Measurements from ENCODE around the gene HIC1. TPM values are rescaled to one million over a fixed set of nuclear protein-coding genes. Genes with fewer than 3 reads are reported as not detected.

HIC1 gene
- polyA plus RNA-seq, 2 donors = 1.4 to 1.6 TPM

- Histone ChIP-seq H3K4me1 (ENCODE audit: control insufficient read depth in 2 of 2, insufficient read depth in 2 of 2, low read length in 1 of 2) (peaks cover 5 to 24% of the 10 kb centered on the region in 2 donors), H3K27ac (ENCODE audit: low read depth in 2 of 2, low read length in 1 of 2) (peak overlapping the region; percentile 57 to 67), H3K9me3 (ENCODE audit: control insufficient read depth in 2 of 2, insufficient read depth in 1 of 2, low read depth in 1 of 2, low read length in 1 of 2) (no peaks in the 10 kb centered on the region), H3K4me3 (ENCODE audit: low read depth in 1 of 2, low read length in 2 of 2) (peak overlapping the region; percentile 28 to 53), H3K27me3 (ENCODE audit: control insufficient read depth in 1 of 2, insufficient read depth in 2 of 2, low read length in 2 of 2) (no peaks in the 10 kb centered on the region), H3K36me3 (ENCODE audit: control insufficient read depth in 2 of 2, insufficient read depth in 2 of 2, low read length in 1 of 2) (peaks cover 8 to 16% of the 10 kb centered on the region in 2 donors)
- WGBS, 2 donors = 21 to 30% methylated on average over 74 to 78 of the region's 78 CpGs
Measured at GRCh38 chr17:2058586-2059546, 4.0 kb downstream of the HIC1 start.

DNA sequence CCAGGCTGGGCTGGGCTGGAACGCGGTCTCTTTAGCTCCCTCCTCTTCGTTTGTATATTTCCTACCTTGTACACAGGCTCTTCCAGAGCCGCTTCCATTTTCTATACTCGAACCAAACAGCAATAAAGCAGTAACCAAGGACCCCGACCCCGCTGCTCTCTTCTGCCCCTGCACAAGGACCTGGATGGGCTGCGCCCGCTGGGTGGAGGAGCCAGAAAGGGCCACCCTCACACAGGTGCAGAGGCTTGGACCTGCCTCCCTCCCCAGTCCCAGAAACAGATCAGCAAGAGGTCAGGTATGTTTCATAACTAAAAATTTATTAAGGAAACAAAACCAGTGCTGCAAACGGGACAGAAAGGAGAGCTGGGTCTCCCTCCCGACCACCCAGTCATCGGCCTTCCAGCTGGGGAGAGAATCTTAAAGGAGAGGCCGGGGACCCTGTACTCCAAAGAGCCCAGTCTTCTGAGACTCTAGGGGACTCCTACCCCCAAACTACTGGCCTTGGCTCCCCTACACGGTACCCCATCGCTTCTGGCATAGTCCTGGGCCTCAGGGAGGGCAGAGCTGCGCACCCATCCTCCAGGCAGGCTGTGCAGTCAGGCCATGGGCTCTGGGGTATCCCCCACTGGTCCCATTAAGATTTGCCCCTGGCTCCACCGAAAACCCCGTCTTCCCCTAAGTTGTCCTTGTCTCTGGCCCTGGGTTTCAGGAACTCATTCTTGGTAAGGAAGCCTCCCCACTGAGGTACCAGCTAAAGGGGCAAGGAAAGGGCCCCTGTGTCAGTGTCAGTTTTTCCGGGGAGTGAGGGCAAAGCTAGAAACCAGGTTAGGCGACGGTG lies 4.9 kb downstream of the HIC1 start:
- H3K27ac ChIP-seq (ENCODE audit: low read depth in 2 of 2, low read length in 1 of 2) = peak overlapping the region; percentile 57 to 67
- no peaks in the 10 kb centered on the region for H3K27me3 ChIP-seq (ENCODE audit: control insufficient read depth in 1 of 2, insufficient read depth in 2 of 2, low read length in 2 of 2)
- H3K4me3 ChIP-seq (ENCODE audit: low read depth in 1 of 2, low read length in 2 of 2) = no peak overlapping the region
- no peaks in the 10 kb centered on the region for H3K9me3 ChIP-seq (ENCODE audit: control insufficient read depth in 2 of 2, insufficient read depth in 1 of 2, low read depth in 1 of 2, low read length in 1 of 2)
- peaks cover 9 to 20% of the 10 kb centered on the region in 2 donors for H3K4me1 ChIP-seq (ENCODE audit: control insufficient read depth in 2 of 2, insufficient read depth in 2 of 2, low read length in 1 of 2)
- peaks cover 9 to 20% of the 10 kb centered on the region in 2 donors for H3K36me3 ChIP-seq (ENCODE audit: control insufficient read depth in 2 of 2, insufficient read depth in 2 of 2, low read length in 1 of 2)
- WGBS, 2 donors = 72 to 75% methylated on average over 21 of the region's 21 CpGs

DNA sequence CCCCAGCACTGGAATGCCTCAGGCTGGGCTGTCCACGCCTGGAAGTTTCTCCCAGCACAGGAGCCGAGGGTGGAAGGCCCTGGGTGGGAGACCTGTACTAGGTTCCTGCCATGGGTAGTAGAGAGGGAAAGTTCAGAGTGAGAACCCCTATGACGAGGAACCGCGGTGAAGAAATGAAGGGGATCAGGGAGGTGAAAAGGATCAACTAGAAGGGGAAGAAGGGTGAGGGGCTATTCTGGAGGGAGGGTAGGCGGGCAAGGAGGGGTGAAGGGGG lies 5.4 kb downstream of the HIC1 start:
- no peaks in the 10 kb centered on the region for H3K27me3 ChIP-seq (ENCODE audit: control insufficient read depth in 1 of 2, insufficient read depth in 2 of 2, low read length in 2 of 2)

DNA sequence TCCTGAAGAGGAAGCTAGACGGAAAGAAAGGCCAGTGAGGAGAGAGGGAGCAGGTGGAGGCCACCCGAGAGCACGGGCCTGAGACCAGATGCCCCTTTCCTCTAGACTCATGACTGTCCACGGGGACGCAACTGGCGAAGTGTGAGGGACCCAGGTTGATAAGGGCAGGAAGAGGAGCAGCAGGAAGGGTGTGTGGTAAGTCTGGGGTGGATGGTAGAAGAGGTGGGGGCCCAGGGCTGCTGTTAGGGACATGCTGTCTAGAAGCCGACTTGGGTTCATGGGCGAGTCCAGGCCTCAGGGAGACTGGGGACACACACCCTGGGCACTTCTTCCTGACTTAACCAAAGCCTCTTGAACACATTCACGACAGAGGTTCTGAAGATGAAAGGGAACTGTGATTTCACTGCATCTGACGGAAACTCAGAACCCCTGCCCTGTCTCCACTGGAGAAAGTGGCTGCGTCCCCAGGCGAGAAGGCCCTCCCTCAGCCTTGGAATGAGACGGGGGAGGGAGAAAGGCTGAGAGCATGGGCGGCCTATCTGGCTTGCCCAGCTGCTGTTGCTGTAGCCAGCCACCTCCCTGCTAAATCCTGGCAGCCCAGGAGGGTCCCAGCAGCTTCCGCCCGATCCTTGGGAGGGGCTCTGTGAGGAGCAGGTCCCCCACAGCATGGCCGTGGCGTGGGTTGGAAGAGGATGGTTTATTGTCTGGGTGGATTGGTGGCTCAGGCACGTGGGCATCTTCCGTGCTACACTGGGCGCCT lies 6.0 kb downstream of the HIC1 start:
- H3K9me3 ChIP-seq (ENCODE audit: control insufficient read depth in 2 of 2, insufficient read depth in 1 of 2, low read depth in 1 of 2, low read length in 1 of 2) = no peaks in the 10 kb centered on the region
- peaks cover 12 to 27% of the 10 kb centered on the region in 2 donors for H3K4me1 ChIP-seq (ENCODE audit: control insufficient read depth in 2 of 2, insufficient read depth in 2 of 2, low read length in 1 of 2)
- no peaks in the 10 kb centered on the region for H3K27me3 ChIP-seq (ENCODE audit: control insufficient read depth in 1 of 2, insufficient read depth in 2 of 2, low read length in 2 of 2)
- no peak overlapping the region for H3K4me3 ChIP-seq (ENCODE audit: low read depth in 1 of 2, low read length in 2 of 2)
- H3K36me3 ChIP-seq (ENCODE audit: control insufficient read depth in 2 of 2, insufficient read depth in 2 of 2, low read length in 1 of 2) = peaks cover 9 to 25% of the 10 kb centered on the region in 2 donors
- 69 to 72% methylated on average over 21 of the region's 21 CpGs for WGBS, 2 donors
- peak overlapping the region; percentile 57 to 62 for H3K27ac ChIP-seq (ENCODE audit: low read depth in 2 of 2, low read length in 1 of 2)

More for the DNA sequence above, 5.4 kb downstream of the HIC1 start:
- 73 to 88% methylated on average over 6 of the region's 6 CpGs for WGBS, 2 donors
- H3K9me3 ChIP-seq (ENCODE audit: control insufficient read depth in 2 of 2, insufficient read depth in 1 of 2, low read depth in 1 of 2, low read length in 1 of 2) = no peaks in the 10 kb centered on the region
- H3K4me3 ChIP-seq (ENCODE audit: low read depth in 1 of 2, low read length in 2 of 2) = no peak overlapping the region
- peaks cover 9 to 25% of the 10 kb centered on the region in 2 donors for H3K36me3 ChIP-seq (ENCODE audit: control insufficient read depth in 2 of 2, insufficient read depth in 2 of 2, low read length in 1 of 2)
- H3K27ac ChIP-seq (ENCODE audit: low read depth in 2 of 2, low read length in 1 of 2) = peak overlapping the region; percentile 57 to 62
- H3K4me1 ChIP-seq (ENCODE audit: control insufficient read depth in 2 of 2, insufficient read depth in 2 of 2, low read length in 1 of 2) = peaks cover 12 to 25% of the 10 kb centered on the region in 2 donors

DNA sequence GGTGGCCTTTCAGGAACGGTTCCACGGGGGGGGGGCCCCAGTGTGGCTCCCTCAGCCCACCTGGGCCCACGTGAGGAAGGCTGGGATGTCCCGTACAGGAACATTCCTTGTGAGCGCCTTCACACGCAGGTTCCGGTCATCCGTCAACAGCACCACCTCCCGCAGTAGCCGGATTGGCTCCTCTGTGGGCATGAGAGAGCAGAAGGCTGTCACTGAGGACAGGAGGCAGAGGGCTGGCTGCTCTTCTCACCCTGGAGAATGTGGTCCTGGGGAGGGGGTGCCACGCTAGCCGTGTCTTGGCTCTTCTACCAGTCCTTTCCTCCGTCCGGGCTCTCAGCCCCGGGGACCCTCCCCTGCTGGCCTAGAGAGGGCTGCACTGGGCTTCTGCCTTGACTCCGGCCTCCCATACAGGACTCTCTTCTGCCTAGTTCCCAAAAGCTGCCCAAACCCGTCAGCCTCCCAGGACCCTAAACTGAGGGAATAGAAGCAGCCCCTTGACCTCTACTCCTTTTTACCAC lies 6.6 kb downstream of the HIC1 start:
- Histone ChIP-seq H3K4me3 (ENCODE audit: low read depth in 1 of 2, low read length in 2 of 2) (no peak overlapping the region), H3K9me3 (ENCODE audit: control insufficient read depth in 2 of 2, insufficient read depth in 1 of 2, low read depth in 1 of 2, low read length in 1 of 2) (no peaks in the 10 kb centered on the region), H3K36me3 (ENCODE audit: control insufficient read depth in 2 of 2, insufficient read depth in 2 of 2, low read length in 1 of 2) (peaks cover 9 to 30% of the 10 kb centered on the region in 2 donors), H3K27me3 (ENCODE audit: control insufficient read depth in 1 of 2, insufficient read depth in 2 of 2, low read length in 2 of 2) (no peaks in the 10 kb centered on the region), H3K27ac (ENCODE audit: low read depth in 2 of 2, low read length in 1 of 2) (peak overlapping the region; percentile 57 to 62), H3K4me1 (ENCODE audit: control insufficient read depth in 2 of 2, insufficient read depth in 2 of 2, low read length in 1 of 2) (peaks cover 12 to 25% of the 10 kb centered on the region in 2 donors)
- 80 to 84% methylated on average over 11 to 17 of the region's 17 CpGs for WGBS, 2 donors

DNA sequence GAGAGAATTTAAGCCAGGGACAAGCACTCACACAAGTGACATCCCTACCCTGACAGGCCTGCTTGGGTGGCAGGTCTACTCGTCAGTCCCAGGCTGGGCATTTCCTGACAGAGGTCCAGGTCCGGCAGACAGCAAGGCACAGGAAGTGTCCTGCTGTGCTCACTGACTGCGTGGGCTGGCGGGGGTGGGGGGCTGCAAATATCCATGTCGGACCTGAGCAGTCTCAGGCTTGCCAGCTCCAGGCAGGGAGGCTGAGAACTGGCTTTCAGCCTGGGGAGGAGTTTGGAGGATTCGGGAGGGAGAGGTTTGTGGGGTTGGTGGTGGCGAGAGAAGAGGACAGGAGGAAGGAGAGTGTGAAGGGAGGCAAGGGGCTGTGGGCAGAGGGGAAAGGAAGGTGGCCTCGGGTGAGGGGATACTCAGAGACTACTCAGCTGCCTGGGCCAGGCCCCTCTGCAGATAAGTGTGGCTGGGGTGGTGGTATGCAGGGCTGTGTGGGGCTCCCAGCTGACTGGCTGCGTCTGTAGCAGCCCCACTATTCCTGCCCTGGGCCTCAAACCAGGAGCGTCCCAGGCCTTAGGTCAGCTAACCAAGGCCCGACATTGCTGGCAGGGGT lies 7.8 kb downstream of the HIC1 start:
- no peak overlapping the region for H3K4me3 ChIP-seq (ENCODE audit: low read depth in 1 of 2, low read length in 2 of 2)
- peaks cover 12 to 18% of the 10 kb centered on the region in 2 donors for H3K4me1 ChIP-seq (ENCODE audit: control insufficient read depth in 2 of 2, insufficient read depth in 2 of 2, low read length in 1 of 2)
- WGBS, 2 donors = 60 to 62% methylated on average over 11 of the region's 11 CpGs
- peak overlapping the region; percentile 80 to 81 for H3K27ac ChIP-seq (ENCODE audit: low read depth in 2 of 2, low read length in 1 of 2)
- peaks cover 9 to 30% of the 10 kb centered on the region in 2 donors for H3K36me3 ChIP-seq (ENCODE audit: control insufficient read depth in 2 of 2, insufficient read depth in 2 of 2, low read length in 1 of 2)
- H3K9me3 ChIP-seq (ENCODE audit: control insufficient read depth in 2 of 2, insufficient read depth in 1 of 2, low read depth in 1 of 2, low read length in 1 of 2) = no peaks in the 10 kb centered on the region
- no peaks in the 10 kb centered on the region for H3K27me3 ChIP-seq (ENCODE audit: control insufficient read depth in 1 of 2, insufficient read depth in 2 of 2, low read length in 2 of 2)

- peak overlapping the region; percentile 80 to 81 for H3K27ac ChIP-seq (ENCODE audit: low read depth in 2 of 2, low read length in 1 of 2)
- H3K27me3 ChIP-seq (ENCODE audit: control insufficient read depth in 1 of 2, insufficient read depth in 2 of 2, low read length in 2 of 2) = no peaks in the 10 kb centered on the region
- peaks cover 8 to 13% of the 10 kb centered on the region in 2 donors for H3K4me1 ChIP-seq (ENCODE audit: control insufficient read depth in 2 of 2, insufficient read depth in 2 of 2, low read length in 1 of 2)
- 66 to 69% methylated on average over 16 of the region's 16 CpGs for WGBS, 2 donors
- peaks cover 9 to 34% of the 10 kb centered on the region in 2 donors for H3K36me3 ChIP-seq (ENCODE audit: control insufficient read depth in 2 of 2, insufficient read depth in 2 of 2, low read length in 1 of 2)
- peaks cover 0 to under 1% of the 10 kb centered on the region in 2 donors for H3K9me3 ChIP-seq (ENCODE audit: control insufficient read depth in 2 of 2, insufficient read depth in 1 of 2, low read depth in 1 of 2, low read length in 1 of 2)
- no peak overlapping the region for H3K4me3 ChIP-seq (ENCODE audit: low read depth in 1 of 2, low read length in 2 of 2)
Measured at GRCh38 chr17:2063261-2064146, 8.6 kb downstream of the HIC1 start.

- Histone ChIP-seq H3K4me3 (ENCODE audit: low read depth in 1 of 2, low read length in 2 of 2) (no peak overlapping the region), H3K27ac (ENCODE audit: low read depth in 2 of 2, low read length in 1 of 2) (peak overlapping the region; percentile 67 to 73), H3K36me3 (ENCODE audit: control insufficient read depth in 2 of 2, insufficient read depth in 2 of 2, low read length in 1 of 2) (peaks cover 9 to 39% of the 10 kb centered on the region in 2 donors), H3K9me3 (ENCODE audit: control insufficient read depth in 2 of 2, insufficient read depth in 1 of 2, low read depth in 1 of 2, low read length in 1 of 2) (peaks cover 0 to 3% of the 10 kb centered on the region in 2 donors), H3K4me1 (ENCODE audit: control insufficient read depth in 2 of 2, insufficient read depth in 2 of 2, low read length in 1 of 2) (peaks cover 8 to 16% of the 10 kb centered on the region in 2 donors), H3K27me3 (ENCODE audit: control insufficient read depth in 1 of 2, insufficient read depth in 2 of 2, low read length in 2 of 2) (no peaks in the 10 kb centered on the region)
- 67 to 69% methylated on average over 5 of the region's 5 CpGs for WGBS, 2 donors
Measured at GRCh38 chr17:2064147-2064489, 9.2 kb downstream of the HIC1 start.
